SU-DHL-6 (cell line): ENCODE measurements around the gene GPC2.
"Not testable (repeated sequence)": the region's sequence is repeated elsewhere in the genome, so short reads cannot be mapped to it uniquely, and the experiment has no call there.

Experiments used
- H2AFZ ChIP-seq: fragments of 200-600 bp; sonication (generic); 2 replicates; pipeline ENCODE4 v1.6.1; 2014; ENCODE audit warnings: low read depth, mild to moderate bottlenecking, moderate library complexity, mixed read lengths, antibody characterized with exemption, low read length; ENCODE audit not compliant: severe bottlenecking
- H3F3A ChIP-seq: fragments of 200-600 bp; shearing (Covaris generic); 2 replicates; pipeline ENCODE4 v1.6.0; 2016; ENCODE audit warnings: antibody characterized with exemption, mild to moderate bottlenecking; ENCODE audit not compliant: insufficient read depth
- H3K27ac ChIP-seq: fragments of 200-600 bp; sonication (generic); 2 replicates; pipeline ENCODE4 v1.5.1; 2016; ENCODE audit warnings: low read depth, mild to moderate bottlenecking, low read length, moderate library complexity, mixed read lengths
- H3K27me3 ChIP-seq: fragments of 200-600 bp; sonication (generic), shearing (Covaris generic); 2 replicates; pipeline ENCODE4 v1.6.0; 2014; ENCODE audit warnings: mild to moderate bottlenecking, low read length
- H3K36me3 ChIP-seq: fragments of 200-600 bp; sonication (generic); 2 replicates; pipeline ENCODE4 v1.6.1; 2014; ENCODE audit warnings: mild to moderate bottlenecking, low read length, mixed read lengths
- H3K4me2 ChIP-seq: fragments of 300-600, 200-600 bp; shearing (Covaris generic), sonication (generic); 2 replicates; pipeline ENCODE4 v1.6.0; 2014; ENCODE audit warnings: low read length, low read depth, mild to moderate bottlenecking; ENCODE audit not compliant: poor library complexity, severe bottlenecking
- H3K4me3 ChIP-seq: fragments of 200-600 bp; sonication (generic); 2 replicates; pipeline ENCODE4 v1.5.1; 2014; ENCODE audit warnings: antibody characterized with exemption, low read length, mild to moderate bottlenecking, mixed read lengths; ENCODE audit not compliant: insufficient read depth, poor library complexity, severe bottlenecking
- H3K79me2 ChIP-seq: fragments of 200-600 bp; sonication (generic); 2 replicates; pipeline ENCODE4 v1.6.1; 2014; ENCODE audit warnings: mild to moderate bottlenecking, low read length, moderate library complexity; ENCODE audit not compliant: insufficient read depth
- H3K9ac ChIP-seq: fragments of 200-600 bp; sonication (generic); 2 replicates; pipeline ENCODE4 v1.7.0; 2014; ENCODE audit warnings: mild to moderate bottlenecking, low read length
- H3K9me2 ChIP-seq: fragments of 200-600 bp; sonication (generic); replicated peaks from 2 replicates; pipeline ENCODE4 v1.6.1; 2014; ENCODE audit warnings: low read length; ENCODE audit not compliant: insufficient read depth
- H3K9me3 ChIP-seq: fragments of 200-600 bp; sonication (generic); 2 replicates; pipeline ENCODE4 v1.6.1; 2014; ENCODE audit warnings: low read length, mixed read lengths; ENCODE audit not compliant: insufficient read depth
- H4K20me1 ChIP-seq: fragments of 200-600 bp; sonication (generic); 2 replicates; pipeline ENCODE4 v1.6.1; 2014; ENCODE audit warnings: low read depth, mild to moderate bottlenecking, antibody characterized with exemption, low read length, moderate library complexity, mixed read lengths
- EZH2phosphoT487 ChIP-seq: fragments of 200-600 bp; sonication (generic), shearing (Covaris generic); conservative IDR thresholded peaks from 2 replicates; pipeline ENCODE4 v1.6.1; 2018; ENCODE audit warnings: mild to moderate bottlenecking, antibody characterized with exemption, low read length, moderate library complexity, mixed read lengths
- TF ChIP-seq, protein P1 (sequence below): fragments of 200-600 bp; sonication (generic); IDR thresholded peaks from one replicate; pipeline ENCODE4 v1.5.1; 2017; ENCODE audit warnings: antibody characterized with exemption, mild to moderate bottlenecking, low read length, moderate library complexity; ENCODE audit not compliant: insufficient read depth, poor library complexity, severe bottlenecking

Gene GPC2

DNA sequence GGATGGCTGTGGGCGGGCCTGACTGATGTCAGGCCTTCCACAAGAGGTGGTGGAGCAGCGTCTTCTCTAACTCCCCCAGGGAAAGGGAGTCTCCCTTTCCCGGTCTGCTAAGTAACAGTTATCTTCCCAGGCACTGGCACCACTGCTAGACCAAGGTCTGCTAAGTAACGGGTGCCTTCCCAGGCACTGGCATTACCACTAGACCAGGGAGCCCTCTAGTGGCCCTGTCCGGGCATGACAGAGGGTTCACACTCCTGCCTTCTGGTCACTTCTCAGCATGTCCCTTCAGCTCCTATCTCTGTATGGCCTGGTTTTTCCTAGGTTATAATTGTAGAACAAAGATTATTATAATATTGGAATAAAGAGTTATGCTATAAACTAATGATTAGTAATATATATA, 40.8 kb upstream of the GPC2 start:
- H3K9me2 ChIP-seq, H2AFZ ChIP-seq, H4K20me1 ChIP-seq, H3K4me3 ChIP-seq, H3K27me3 ChIP-seq, H3K9me3 ChIP-seq, H3K36me3 ChIP-seq: not testable (repeated sequence)
- TF ChIP-seq, protein P1, sequence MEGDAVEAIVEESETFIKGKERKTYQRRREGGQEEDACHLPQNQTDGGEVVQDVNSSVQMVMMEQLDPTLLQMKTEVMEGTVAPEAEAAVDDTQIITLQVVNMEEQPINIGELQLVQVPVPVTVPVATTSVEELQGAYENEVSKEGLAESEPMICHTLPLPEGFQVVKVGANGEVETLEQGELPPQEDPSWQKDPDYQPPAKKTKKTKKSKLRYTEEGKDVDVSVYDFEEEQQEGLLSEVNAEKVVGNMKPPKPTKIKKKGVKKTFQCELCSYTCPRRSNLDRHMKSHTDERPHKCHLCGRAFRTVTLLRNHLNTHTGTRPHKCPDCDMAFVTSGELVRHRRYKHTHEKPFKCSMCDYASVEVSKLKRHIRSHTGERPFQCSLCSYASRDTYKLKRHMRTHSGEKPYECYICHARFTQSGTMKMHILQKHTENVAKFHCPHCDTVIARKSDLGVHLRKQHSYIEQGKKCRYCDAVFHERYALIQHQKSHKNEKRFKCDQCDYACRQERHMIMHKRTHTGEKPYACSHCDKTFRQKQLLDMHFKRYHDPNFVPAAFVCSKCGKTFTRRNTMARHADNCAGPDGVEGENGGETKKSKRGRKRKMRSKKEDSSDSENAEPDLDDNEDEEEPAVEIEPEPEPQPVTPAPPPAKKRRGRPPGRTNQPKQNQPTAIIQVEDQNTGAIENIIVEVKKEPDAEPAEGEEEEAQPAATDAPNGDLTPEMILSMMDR = peak; percentile 22
- Histone ChIP-seq H3K79me2 (peaks cover 27% of the 10 kb centered on the region), H3K4me2 (peak overlapping the region; percentile 86), H3F3A (peaks cover 61% of the 10 kb centered on the region), H3K27ac (peak overlapping the region; percentile 95), H3K9ac (peak overlapping the region; percentile 93)

DNA sequence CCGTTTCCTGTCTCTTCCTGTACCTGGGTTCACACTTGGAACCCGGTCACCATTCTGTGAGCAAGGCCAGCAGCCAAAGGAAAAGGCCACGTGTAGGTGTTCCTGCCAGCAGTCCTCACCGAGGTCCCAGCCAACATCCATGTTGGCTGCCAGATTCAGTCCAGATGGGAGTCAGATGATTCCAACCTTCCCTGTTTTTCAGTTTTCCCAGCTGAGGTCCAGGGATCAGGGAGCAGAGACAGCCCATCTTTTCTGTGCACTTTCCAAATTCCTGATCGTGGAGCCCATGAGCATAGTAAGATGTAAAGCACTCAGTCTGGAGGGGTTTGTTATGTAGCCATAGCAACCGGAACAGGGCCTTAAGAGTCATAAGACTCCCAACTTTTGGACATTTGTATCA, 38.7 kb upstream of the GPC2 start:
- Histone ChIP-seq H3K9me3 (no peaks in the 10 kb centered on the region), H3K4me2 (peak overlapping the region; percentile 73), H3K27ac (peak overlapping the region; percentile 95), H3K36me3 (no peaks in the 10 kb centered on the region), H3K4me3 (no peak overlapping the region), H2AFZ (no peak overlapping the region), H4K20me1 (no peaks in the 10 kb centered on the region), H3K9me2 (no peaks in the 10 kb centered on the region), H3K27me3 (no peaks in the 10 kb centered on the region), H3K79me2 (peaks cover 11% of the 10 kb centered on the region; the same call in 1 of the 2 replicates), H3K9ac (peak overlapping the region; percentile 9; the same call in 1 of the 2 replicates), H3F3A (peaks cover 65% of the 10 kb centered on the region)
- TF ChIP-seq EZH2phosphoT487 = no peak
- TF ChIP-seq, protein P1 = no peak

DNA sequence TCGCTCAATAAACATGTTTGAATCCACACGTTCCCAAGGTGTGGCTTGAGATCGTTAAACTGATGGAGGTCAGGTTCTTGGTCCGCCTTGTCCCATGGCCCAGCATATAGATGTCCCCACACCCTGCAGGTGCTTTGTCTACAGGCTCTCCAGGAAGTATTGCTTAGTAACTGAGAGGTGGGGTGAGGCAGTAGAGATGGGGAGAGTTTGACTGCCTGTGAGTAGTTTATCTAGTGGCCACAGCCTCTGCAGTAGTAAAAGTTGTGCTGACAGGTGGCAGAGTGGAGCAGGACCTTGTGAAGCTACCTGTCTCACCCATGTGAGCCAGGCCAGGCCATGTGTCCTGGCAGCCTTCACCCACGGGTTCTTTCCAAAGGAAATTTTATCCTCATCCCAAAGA, 37.2 kb upstream of the GPC2 start:
- not testable (repeated sequence) for H3K36me3 ChIP-seq, H2AFZ ChIP-seq, H3K4me3 ChIP-seq, H4K20me1 ChIP-seq, H3K27me3 ChIP-seq, H3K9me2 ChIP-seq, H3K79me2 ChIP-seq, H3K9me3 ChIP-seq
- H3K4me2 ChIP-seq = peak overlapping the region; percentile 73
- H3F3A ChIP-seq = peaks cover 60% of the 10 kb centered on the region
- peak overlapping the region; percentile 61 for H3K9ac ChIP-seq
- peak overlapping the region; percentile 95 for H3K27ac ChIP-seq

DNA sequence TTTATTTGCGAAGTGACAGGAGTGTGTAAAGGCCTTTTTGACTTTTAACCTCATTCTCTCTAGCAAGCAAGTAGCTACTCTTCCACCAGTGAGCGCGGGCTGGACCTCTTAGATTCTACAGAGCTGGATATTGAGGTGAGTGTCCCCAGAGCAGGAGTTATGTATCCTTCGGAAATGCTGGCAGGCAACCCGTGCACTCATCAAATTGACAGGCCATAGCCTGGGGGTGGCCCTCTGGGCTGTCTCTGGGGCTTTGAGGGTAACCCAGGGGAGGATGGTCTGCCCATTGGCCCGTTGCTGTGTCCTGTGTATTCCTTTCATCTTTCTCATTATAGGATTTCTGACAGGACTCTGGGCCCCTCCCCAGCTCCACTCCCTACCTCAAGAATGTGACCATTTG, 36.5 kb upstream of the GPC2 start:
- H3K27me3 ChIP-seq = no peaks in the 10 kb centered on the region
- peaks cover 53% of the 10 kb centered on the region for H3F3A ChIP-seq
- no peaks in the 10 kb centered on the region for H3K9me3 ChIP-seq
- H3K4me2 ChIP-seq = peak overlapping the region; percentile 73
- no peaks in the 10 kb centered on the region for H3K9me2 ChIP-seq
- no peak overlapping the region for H3K4me3 ChIP-seq
- TF ChIP-seq, protein P1 = no peak
- TF ChIP-seq EZH2phosphoT487 = no peak
- peak overlapping the region; percentile 61 for H3K9ac ChIP-seq
- no peak overlapping the region for H2AFZ ChIP-seq
- H4K20me1 ChIP-seq = no peaks in the 10 kb centered on the region
- H3K79me2 ChIP-seq = no peaks in the 10 kb centered on the region
- H3K27ac ChIP-seq = peak overlapping the region; percentile 95
- no peaks in the 10 kb centered on the region for H3K36me3 ChIP-seq
